Peyer's patch (tissue), 4 donors: ENCODE results near the gene INPP4A.

Experiments
- CTCF ChIP-seq, 6 experiments: fragments of 450-650 bp in 4 of 6; fragments of 200-600 bp in 2 of 6; sonication (generic) in 1 of 6; IDR thresholded peaks; one replicate each; pipeline ENCODE4 v1.5.1; 2017 to 2019; ENCODE audit warnings: antibody characterized with exemption in 6 of 6, mild to moderate bottlenecking in 3 of 6, moderate library complexity in 1 of 6
- POLR2A ChIP-seq, 2 donors: fragments of 450-650 bp; IDR thresholded peaks; one replicate each; pipeline ENCODE4 v1.5.1; 2017; ENCODE audit warnings: antibody characterized with exemption in 2 of 2, mild to moderate bottlenecking in 2 of 2, moderate library complexity in 2 of 2

GRCh38 chr2:98533547-98533946 is 88.9 kb downstream of the INPP4A start:
- TF ChIP-seq CTCF (IDR thresholded peaks at IDR 0.05): no peak
- TF ChIP-seq POLR2A (IDR thresholded peaks at IDR 0.05): no peak
